GM12873 (cell line): ENCODE measurements around the gene TNIK.

Experiments
- CTCF ChIP-seq: IDR thresholded peaks from 2 replicates; pipeline ENCODE4 v1.5.1; 2012; ENCODE audit warnings: low read depth, mild to moderate bottlenecking, moderate library complexity, low read length, control low read depth; ENCODE audit not compliant: insufficient read depth; ENCODE audit errors: missing control alignments

Gene TNIK

GRCh38 chr3:171254315-171254714 is 205.9 kb downstream of the TNIK start:
- no peak for TF ChIP-seq CTCF

GRCh38 chr3:171251835-171252234 is 208.4 kb downstream of the TNIK start:
- TF ChIP-seq CTCF: no peak

- no peak for TF ChIP-seq CTCF
Measured at GRCh38 chr3:171250444-171250843, 209.8 kb downstream of the TNIK start.

- TF ChIP-seq CTCF: no peak
Measured at GRCh38 chr3:171249245-171249644, 211.0 kb downstream of the TNIK start.

GRCh38 chr3:171248426-171249111 is 211.6 kb downstream of the TNIK start:
- no peak for TF ChIP-seq CTCF

GRCh38 chr3:171245796-171246765 is 214.1 kb downstream of the TNIK start:
- no peak for TF ChIP-seq CTCF

- no peak for TF ChIP-seq CTCF
Measured at GRCh38 chr3:171242951-171243350, 217.3 kb downstream of the TNIK start.
